Stimulated activated CD8-positive, alpha-beta memory T cell treated with anti-CD3 and anti-CD28 coated beads, Interleukin-7, amount 100 ng/mL, for 48 hours (primary cell): Measurements from ENCODE around the gene ZNF516.

Experiments used
- DNase-seq, 2 donors: peaks; one replicate each; pipeline ENCODE4 v3.0.0-alpha.2; 2020; ENCODE audit warnings: low read depth in 1 of 2; ENCODE audit errors: extremely low read depth in 1 of 2

Gene ZNF516

GRCh38 chr18:76456018-76456750, 38.9 kb downstream of the ZNF516 start:
- no peak for DNase-seq

GRCh38 chr18:76455003-76455676, 39.9 kb downstream of the ZNF516 start:
- DNase-seq, result no peak

- DNase-seq, result no peak
These were observed 40.6 kb downstream of the ZNF516 start for GRCh38 chr18:76454418-76454817.

- no peak for DNase-seq
These were observed 41.1 kb downstream of the ZNF516 start for GRCh38 chr18:76453932-76454331.

GRCh38 chr18:76453057-76453561, 41.9 kb downstream of the ZNF516 start:
- DNase-seq, result no peak

- no peak for DNase-seq
These were observed 42.7 kb downstream of the ZNF516 start for GRCh38 chr18:76452357-76452756.

- DNase-seq, result no peak
These were observed 43.4 kb downstream of the ZNF516 start for GRCh38 chr18:76451396-76452331.

GRCh38 chr18:76450452-76451395, 44.3 kb downstream of the ZNF516 start:
- no peak for DNase-seq

GRCh38 chr18:76449111-76449453, 46.0 kb downstream of the ZNF516 start:
- no peak for DNase-seq

- DNase-seq, result no peak
These were observed 46.6 kb downstream of the ZNF516 start for GRCh38 chr18:76448256-76449110.

- DNase-seq, result no peak
These were observed 47.7 kb downstream of the ZNF516 start for GRCh38 chr18:76447258-76447890.

GRCh38 chr18:76446321-76447257, 48.5 kb downstream of the ZNF516 start:
- no peak for DNase-seq

GRCh38 chr18:76445741-76446232, 49.3 kb downstream of the ZNF516 start:
- DNase-seq, result no peak

GRCh38 chr18:76445275-76445674, 49.8 kb downstream of the ZNF516 start:
- no peak for DNase-seq

- DNase-seq, result no peak
These were observed 50.5 kb downstream of the ZNF516 start for GRCh38 chr18:76444446-76445105.

- no peak for DNase-seq
These were observed 51.3 kb downstream of the ZNF516 start for GRCh38 chr18:76443519-76444445.
